HepG2 (cell line): Measurements from ENCODE around the gene RHBDF2. TPM values are rescaled to one million over a fixed set of nuclear protein-coding genes. Genes with fewer than 3 reads are reported as not detected.
A peak's percentile ranks its signal among the peaks of the same experiment; 100 is the strongest.

Source experiments
- FOXK2 ChIP-seq: fragments of 450-650 bp; IDR thresholded peaks from 2 replicates; pipeline ENCODE4 v1.6.1; 2016
- GABPA ChIP-seq, 2 experiments: IDR thresholded peaks; 2 replicates each; pipeline ENCODE4 v1.6.1; 2011 to 2016; ENCODE audit warnings: low read depth in 2 of 2, low read length in 1 of 2, missing biosample characterization in 1 of 2, missing genetic modification characterization in 1 of 2
- HNF4A ChIP-seq: sonication (generic); formaldehyde crosslinking; IDR thresholded peaks from 2 replicates; pipeline ENCODE4 v1.4.0; 2020; ENCODE audit warnings: missing genetic modification reagents
- HOXA7 ChIP-seq: sonication (generic); formaldehyde crosslinking; IDR thresholded peaks from 2 replicates; pipeline ENCODE4 v1.8.1; 2022; ENCODE audit warnings: mild to moderate bottlenecking, missing genetic modification reagents, moderate library complexity
- KMT2B ChIP-seq: IDR thresholded peaks from 2 replicates; pipeline ENCODE4 v1.6.1; 2016; ENCODE audit warnings: missing genetic modification reagents, missing compliant biosample characterization
- MAFK ChIP-seq, 2 experiments: IDR thresholded peaks in 1 of 2; conservative IDR thresholded peaks in 1 of 2; 2 replicates each; pipeline ENCODE4 v1.6.1; 2011; ENCODE audit warnings: improper control_type of control experiment in 2 of 2, low read length in 2 of 2
- MLX ChIP-seq: IDR thresholded peaks from 2 replicates; pipeline ENCODE4 v1.6.1; 2016
- MXD4 ChIP-seq: IDR thresholded peaks from 2 replicates; pipeline ENCODE4 v1.6.1; 2016; ENCODE audit warnings: mild to moderate bottlenecking, missing biosample characterization, missing genetic modification reagents
- SMYD3 ChIP-seq: sonication (generic); formaldehyde crosslinking; IDR thresholded peaks from 2 replicates; pipeline ENCODE4 v1.8.1; 2023; ENCODE audit warnings: mild to moderate bottlenecking, missing genetic modification reagents
- TOE1 ChIP-seq: sonication (generic); formaldehyde crosslinking; IDR thresholded peaks from 2 replicates; pipeline ENCODE4 v1.4.0; 2020; ENCODE audit warnings: mild to moderate bottlenecking, missing genetic modification reagents
- TSC22D2 ChIP-seq: sonication (generic); formaldehyde crosslinking; IDR thresholded peaks from 2 replicates; pipeline ENCODE4 v1.5.1; 2020; ENCODE audit warnings: missing genetic modification reagents, mild to moderate bottlenecking, borderline replicate concordance
- ZBTB38 ChIP-seq: sonication (generic); formaldehyde crosslinking; IDR thresholded peaks from 2 replicates; pipeline ENCODE4 v1.5.1; 2020; ENCODE audit warnings: mild to moderate bottlenecking, missing genetic modification reagents
- ZNF160 ChIP-seq: sonication (generic); formaldehyde crosslinking; IDR thresholded peaks from 2 replicates; pipeline ENCODE4 v1.8.0; 2022; ENCODE audit warnings: mild to moderate bottlenecking, inconsistent platforms, missing genetic modification reagents
- ZNF232 ChIP-seq: sonication (generic); formaldehyde crosslinking; IDR thresholded peaks from 2 replicates; pipeline ENCODE4 v1.4.0; 2020; ENCODE audit warnings: missing genetic modification reagents, borderline replicate concordance
- ZNF451 ChIP-seq: sonication (generic); formaldehyde crosslinking; IDR thresholded peaks from 2 replicates; pipeline ENCODE4 v1.5.0; 2020; ENCODE audit warnings: mild to moderate bottlenecking, missing genetic modification reagents
- ZNF644 ChIP-seq: IDR thresholded peaks from 2 replicates; pipeline ENCODE4 v1.6.1; 2016; ENCODE audit warnings: low read depth
- ZNF773 ChIP-seq: sonication (generic); formaldehyde crosslinking; IDR thresholded peaks from 2 replicates; pipeline ENCODE4 v1.4.0; 2020; ENCODE audit warnings: missing genetic modification reagents, borderline replicate concordance
- ZNF780A ChIP-seq: sonication (generic); formaldehyde crosslinking; IDR thresholded peaks from 2 replicates; pipeline ENCODE4 v1.8.0; 2022; ENCODE audit warnings: mild to moderate bottlenecking, missing genetic modification reagents, moderate library complexity
- ZSCAN31 ChIP-seq: sonication (generic); formaldehyde crosslinking; IDR thresholded peaks from 2 replicates; pipeline ENCODE4 v1.5.0; 2020; ENCODE audit warnings: low read depth, mild to moderate bottlenecking, missing genetic modification reagents
- polyA plus RNA-seq, 8 experiments: library from polyadenylated mRNA; depleted of rRNA in 3 of 8; stranded (reverse) in 7 of 8; unstranded in 1 of 8; fragments of >200 nt; fragmentation: Illumina TruSeq in 4 of 8; extraction: Trizol in 4 of 8; gene quantifications; 2 replicates each; pipeline versions ENCODE4 v1.2.1 to v1.2.3, GENCODE V29; 2011 to 2016; ENCODE audit warnings: low read depth in 4 of 8, missing spikeins in 1 of 8, mixed read lengths in 1 of 8; ENCODE audit not compliant: insufficient read depth in 1 of 8
- total RNA-seq, 5 experiments: library from RNA; depleted of rRNA; stranded (reverse); fragments of >200 nt; fragmentation: Illumina TruSeq; extraction: Trizol; gene quantifications; 2 replicates each; pipeline ENCODE4 v1.2.3, GENCODE V29; 2016; ENCODE audit warnings: low read depth in 1 of 5
- TF ChIP-seq, protein P1 (sequence below): sonication (generic); formaldehyde crosslinking; IDR thresholded peaks from 2 replicates; pipeline ENCODE4 v1.4.0; 2020; ENCODE audit warnings: mild to moderate bottlenecking, missing genetic modification reagents
- TF ChIP-seq, protein P2 (sequence below): sonication (generic); formaldehyde crosslinking; IDR thresholded peaks from 2 replicates; pipeline ENCODE4 v1.4.0; 2020; ENCODE audit warnings: missing genetic modification reagents, borderline replicate concordance
- TF ChIP-seq, protein P3 (sequence below): sonication (generic); formaldehyde crosslinking; IDR thresholded peaks from 2 replicates; pipeline ENCODE4 v1.4.0; 2020; ENCODE audit warnings: missing genetic modification reagents, low read depth, mild to moderate bottlenecking, borderline replicate concordance

Gene RHBDF2
- total and polyA plus RNA-seq, 2 of the 13 experiments (the other 11 are each of a cell fraction or from before 2014, with no cell fraction given) = 7.8 to 24.2 TPM

DNA sequence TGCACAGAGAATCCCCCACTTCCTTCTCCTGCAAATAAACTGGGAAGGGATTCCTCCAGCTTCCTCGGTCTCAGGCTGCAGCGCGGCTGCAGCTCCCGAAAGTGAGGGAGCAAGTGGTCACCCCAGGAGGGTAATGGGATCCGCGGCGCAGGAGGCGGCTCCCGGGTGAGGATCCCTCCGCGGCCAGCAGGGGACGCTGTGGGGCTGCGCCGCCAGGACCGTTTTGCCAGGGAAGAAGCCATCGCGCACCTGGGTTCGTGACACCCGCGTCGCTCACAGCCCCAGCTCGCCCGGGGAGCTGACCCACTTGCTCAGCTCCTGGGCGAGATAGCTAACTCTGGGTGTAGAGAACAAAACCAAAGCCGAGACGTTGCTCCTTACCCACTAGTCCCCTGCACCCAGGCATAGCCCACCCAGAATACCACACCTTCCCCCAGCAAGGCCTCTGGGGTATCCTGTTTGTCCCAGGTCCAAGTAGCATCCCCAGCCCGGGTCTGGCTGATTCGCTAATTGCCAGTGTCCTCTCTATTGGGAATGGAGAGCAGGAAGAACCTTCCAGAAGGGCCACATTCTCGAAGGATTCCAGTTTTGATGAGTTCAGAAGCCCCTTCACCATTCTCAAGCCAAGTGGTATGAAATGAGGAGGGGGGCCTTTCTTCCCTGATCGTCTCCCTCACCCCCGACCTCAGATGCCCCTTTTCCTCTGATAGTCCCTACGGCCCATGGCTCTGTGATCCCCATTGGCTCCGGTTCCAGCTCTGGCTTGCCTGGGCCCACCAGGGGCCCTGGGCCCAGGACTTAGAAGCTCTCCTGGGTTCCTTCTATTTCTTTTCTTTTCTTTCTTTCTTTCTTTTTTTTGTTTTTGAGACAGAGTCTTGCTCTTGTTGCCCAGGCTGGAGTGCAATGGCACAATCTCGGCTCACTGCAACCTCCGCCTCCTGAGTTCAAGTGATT, 22.1 kb upstream of the RHBDF2 start (continued):
- TF ChIP-seq ZNF451 (CRISPR knock-in tag) = peak; percentile 75; the same call in 1 of the 2 replicates
- TF ChIP-seq, protein P1, sequence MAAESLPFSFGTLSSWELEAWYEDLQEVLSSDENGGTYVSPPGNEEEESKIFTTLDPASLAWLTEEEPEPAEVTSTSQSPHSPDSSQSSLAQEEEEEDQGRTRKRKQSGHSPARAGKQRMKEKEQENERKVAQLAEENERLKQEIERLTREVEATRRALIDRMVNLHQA = no peak
- no peak for TF ChIP-seq ZNF644 (CRISPR knock-in tag)
- TF ChIP-seq MAFK (conservative IDR thresholded peaks at IDR 0.05 in 1 of 2, IDR thresholded peaks at IDR 0.05 in 1 of 2; ENCODE audit: low read length in 2 of 2) = peak in 1 of 2 experiments; percentile 4; a peak in 1 of 4 replicates
- TF ChIP-seq ZNF773 (CRISPR knock-in tag) = no peak
- peak; percentile 87 for TF ChIP-seq ZBTB38 (CRISPR knock-in tag)
- TF ChIP-seq ZNF232 (CRISPR knock-in tag) = no peak
- TF ChIP-seq, protein P2, sequence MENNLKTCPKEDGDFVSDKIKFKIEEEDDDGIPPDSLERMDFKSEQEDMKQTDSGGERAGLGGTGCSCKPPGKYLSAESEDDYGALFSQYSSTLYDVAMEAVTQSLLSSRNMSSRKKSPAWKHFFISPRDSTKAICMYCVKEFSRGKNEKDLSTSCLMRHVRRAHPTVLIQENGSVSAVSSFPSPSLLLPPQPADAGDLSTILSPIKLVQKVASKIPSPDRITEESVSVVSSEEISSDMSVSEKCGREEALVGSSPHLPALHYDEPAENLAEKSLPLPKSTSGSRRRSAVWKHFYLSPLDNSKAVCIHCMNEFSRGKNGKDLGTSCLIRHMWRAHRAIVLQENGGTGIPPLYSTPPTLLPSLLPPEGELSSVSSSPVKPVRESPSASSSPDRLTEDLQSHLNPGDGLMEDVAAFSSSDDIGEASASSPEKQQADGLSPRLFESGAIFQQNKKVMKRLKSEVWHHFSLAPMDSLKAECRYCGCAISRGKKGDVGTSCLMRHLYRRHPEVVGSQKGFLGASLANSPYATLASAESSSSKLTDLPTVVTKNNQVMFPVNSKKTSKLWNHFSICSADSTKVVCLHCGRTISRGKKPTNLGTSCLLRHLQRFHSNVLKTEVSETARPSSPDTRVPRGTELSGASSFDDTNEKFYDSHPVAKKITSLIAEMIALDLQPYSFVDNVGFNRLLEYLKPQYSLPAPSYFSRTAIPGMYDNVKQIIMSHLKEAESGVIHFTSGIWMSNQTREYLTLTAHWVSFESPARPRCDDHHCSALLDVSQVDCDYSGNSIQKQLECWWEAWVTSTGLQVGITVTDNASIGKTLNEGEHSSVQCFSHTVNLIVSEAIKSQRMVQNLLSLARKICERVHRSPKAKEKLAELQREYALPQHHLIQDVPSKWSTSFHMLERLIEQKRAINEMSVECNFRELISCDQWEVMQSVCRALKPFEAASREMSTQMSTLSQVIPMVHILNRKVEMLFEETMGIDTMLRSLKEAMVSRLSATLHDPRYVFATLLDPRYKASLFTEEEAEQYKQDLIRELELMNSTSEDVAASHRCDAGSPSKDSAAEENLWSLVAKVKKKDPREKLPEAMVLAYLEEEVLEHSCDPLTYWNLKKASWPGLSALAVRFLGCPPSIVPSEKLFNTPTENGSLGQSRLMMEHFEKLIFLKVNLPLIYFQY (CRISPR knock-in tag) = no peak
- TF ChIP-seq ZSCAN31 (CRISPR knock-in tag) = peak; percentile 92
- no peak; the same call in 1 of the 2 replicates for TF ChIP-seq KMT2B (CRISPR knock-in tag)
- TF ChIP-seq, protein P3, sequence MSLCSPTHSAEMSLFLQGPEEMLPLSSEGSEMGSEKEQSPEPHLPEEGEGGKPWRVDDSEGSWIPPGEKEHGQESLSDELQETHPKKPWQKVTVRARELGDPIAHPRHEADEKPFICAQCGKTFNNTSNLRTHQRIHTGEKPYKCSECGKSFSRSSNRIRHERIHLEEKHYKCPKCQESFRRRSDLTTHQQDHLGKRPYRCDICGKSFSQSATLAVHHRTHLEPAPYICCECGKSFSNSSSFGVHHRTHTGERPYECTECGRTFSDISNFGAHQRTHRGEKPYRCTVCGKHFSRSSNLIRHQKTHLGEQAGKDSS (CRISPR knock-in tag) = peak; percentile 77; the same call in 1 of the 2 replicates
- peak; percentile 32; the same call in 1 of the 2 replicates for TF ChIP-seq HNF4A (CRISPR knock-in tag)
- no peak for TF ChIP-seq HOXA7
- peak; percentile 70; the same call in 1 of the 2 replicates for TF ChIP-seq TOE1
- TF ChIP-seq GABPA (IDR thresholded peaks at IDR 0.05; ENCODE audit: low read depth, low read length) = no peak
- no peak for TF ChIP-seq GABPA (CRISPR knock-in tag; IDR thresholded peaks at IDR 0.05; ENCODE audit: low read depth)
- 0 out of 2 replicates have a peak, but pooled peaks have one; percentile 84 for TF ChIP-seq MXD4
- TF ChIP-seq FOXK2 = no peak
- TF ChIP-seq TSC22D2 (CRISPR knock-in tag) = peak; percentile 66; the same call in 1 of the 2 replicates
- TF ChIP-seq SMYD3 (CRISPR knock-in tag) = no peak
- TF ChIP-seq MLX (CRISPR knock-in tag) = no peak
- no peak for TF ChIP-seq ZNF780A (CRISPR knock-in tag)
- TF ChIP-seq ZNF160 = 0 out of 2 replicates have a peak, but pooled peaks have one; percentile 68
